Purkinje cell (primary cell): ENCODE measurements around the gene NBPF15. TPM values are rescaled to one million over a fixed set of nuclear protein-coding genes. Genes with fewer than 3 reads are reported as not detected.

Experiments used
- polyA plus RNA-seq: library from polyadenylated mRNA; unstranded; fragments of >200 nt; fragmentation: Nextera tagmentation; gene quantifications from 2 replicates; pipeline ENCODE4 v1.2.1, GENCODE V29; 2014

The NBPF15 gene, protein sequence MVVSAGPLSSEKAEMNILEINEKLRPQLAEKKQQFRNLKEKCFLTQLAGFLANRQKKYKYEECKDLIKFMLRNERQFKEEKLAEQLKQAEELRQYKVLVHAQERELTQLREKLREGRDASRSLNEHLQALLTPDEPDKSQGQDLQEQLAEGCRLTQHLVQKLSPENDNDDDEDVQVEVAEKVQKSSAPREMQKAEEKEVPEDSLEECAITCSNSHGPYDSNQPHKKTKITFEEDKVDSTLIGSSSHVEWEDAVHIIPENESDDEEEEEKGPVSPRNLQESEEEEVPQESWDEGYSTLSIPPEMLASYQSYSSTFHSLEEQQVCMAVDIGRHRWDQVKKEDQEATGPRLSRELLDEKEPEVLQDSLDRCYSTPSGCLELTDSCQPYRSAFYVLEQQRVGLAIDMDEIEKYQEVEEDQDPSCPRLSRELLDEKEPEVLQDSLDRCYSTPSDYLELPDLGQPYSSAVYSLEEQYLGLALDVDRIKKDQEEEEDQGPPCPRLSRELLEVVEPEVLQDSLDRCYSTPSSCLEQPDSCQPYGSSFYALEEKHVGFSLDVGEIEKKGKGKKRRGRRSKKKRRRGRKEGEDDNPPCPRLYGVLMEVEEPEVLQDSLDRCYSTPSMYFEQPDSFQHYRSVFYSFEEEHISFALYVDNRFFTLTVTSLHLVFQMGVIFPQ
- polyA plus RNA-seq = 2.5 and 3.7 TPM in 2 replicates

DNA sequence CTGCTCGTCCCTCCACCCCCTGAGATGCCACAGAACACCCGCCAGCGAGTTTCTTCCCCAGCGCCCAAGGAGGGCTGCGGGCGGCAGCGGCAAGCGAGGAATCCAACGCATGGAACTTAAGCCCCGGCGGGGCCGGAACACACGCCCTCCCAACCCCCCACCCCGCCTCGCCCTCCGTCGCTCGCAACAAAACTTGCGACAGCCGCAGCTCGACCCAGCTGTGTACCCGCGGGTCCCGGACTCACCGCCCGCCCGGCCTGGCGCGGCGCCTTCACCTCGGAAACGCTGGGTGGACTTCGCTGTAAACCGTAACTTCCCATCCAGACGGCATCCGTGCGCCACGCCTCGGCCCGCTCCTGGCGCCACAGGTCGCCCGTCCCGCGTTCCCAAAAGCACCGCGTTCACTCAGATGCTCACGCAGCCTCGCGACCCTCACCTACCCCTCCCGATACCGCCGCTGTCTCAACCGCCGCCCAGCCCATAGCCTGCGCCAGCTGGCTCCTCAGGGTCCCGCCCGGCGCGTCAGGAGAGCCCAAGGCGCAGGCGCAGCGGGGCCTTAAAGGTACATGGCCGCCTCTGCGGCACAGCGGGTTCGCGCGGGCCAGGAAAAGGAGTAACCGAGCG, at the start of gene NBPF15:
Gene NBPF15, minus strand, starts transcription at position 534 of the 624 bp plus-strand sequence. CDS start 21,666 bp downstream, outside the sequence.

Other genes with a start within 250 kb of the NBPF15 start
- gene PPIAL4E, start 88.0 kb downstream of the NBPF15 start, polyA plus RNA-seq = not detected in 2 replicates
- gene PPIAL4F, start 131.2 kb upstream of the NBPF15 start, polyA plus RNA-seq = not detected in 2 replicates